ENCODE data around the gene CEACAM4.
"Not testable (repeated sequence)": the region's sequence is repeated elsewhere in the genome, so short reads cannot be mapped to it uniquely, and the experiment has no call there.

The CEACAM4 gene

GRCh38 chr19:41626877-41627276, at the start of gene CEACAM4:
Gene CEACAM4 (minus strand): TSS chr19:41627074. CDS start chr19:41626963, 111 bp downstream.
- no peak for DNase-seq (ENCODE audit: low read depth, low spot score)

- no peak for DNase-seq (ENCODE audit: low read depth, low spot score)
Observed at GRCh38 chr19:41671486-41671885, 44.6 kb upstream of the CEACAM4 start.

- DNase-seq (ENCODE audit: low read depth, low spot score) = no peak
Observed at GRCh38 chr19:41670755-41671154, 43.9 kb upstream of the CEACAM4 start.

- no peak for DNase-seq (ENCODE audit: low read depth, low spot score)
Observed at GRCh38 chr19:41668315-41668714, 41.4 kb upstream of the CEACAM4 start.

- DNase-seq (ENCODE audit: low read depth, low spot score) = no peak
Observed at GRCh38 chr19:41666075-41666474, 39.2 kb upstream of the CEACAM4 start.

- DNase-seq (ENCODE audit: low read depth, low spot score) = no peak
Observed at GRCh38 chr19:41657157-41657556, 30.3 kb upstream of the CEACAM4 start.

GRCh38 chr19:41656756-41657155, 29.9 kb upstream of the CEACAM4 start:
- DNase-seq (ENCODE audit: low read depth, low spot score) = not testable (repeated sequence)

- no peak for DNase-seq (ENCODE audit: low read depth, low spot score)
Observed at GRCh38 chr19:41652250-41652649, 25.4 kb upstream of the CEACAM4 start.

- DNase-seq (ENCODE audit: low read depth, low spot score) = no peak
Observed at GRCh38 chr19:41649827-41650226, 23.0 kb upstream of the CEACAM4 start.

- DNase-seq (ENCODE audit: low read depth, low spot score) = no peak
Observed at GRCh38 chr19:41646589-41647204, 19.8 kb upstream of the CEACAM4 start.

GRCh38 chr19:41641879-41642485, 15.1 kb upstream of the CEACAM4 start:
- DNase-seq (ENCODE audit: low read depth, low spot score) = no peak

- no peak for DNase-seq (ENCODE audit: low read depth, low spot score)
Observed at GRCh38 chr19:41638641-41639081, 11.8 kb upstream of the CEACAM4 start.

- no peak for DNase-seq (ENCODE audit: low read depth, low spot score)
Observed at GRCh38 chr19:41637484-41637883, 10.6 kb upstream of the CEACAM4 start.

- no peak for DNase-seq (ENCODE audit: low read depth, low spot score)
Observed at GRCh38 chr19:41627966-41628675, 1.2 kb upstream of the CEACAM4 start.

GRCh38 chr19:41626278-41626677, 596 bp downstream of the CEACAM4 start:
- DNase-seq (ENCODE audit: low read depth, low spot score) = no peak

GRCh38 chr19:41624937-41625336, 1.9 kb downstream of the CEACAM4 start:
- no peak for DNase-seq (ENCODE audit: low read depth, low spot score)

GRCh38 chr19:41624515-41624914, 2.4 kb downstream of the CEACAM4 start:
- DNase-seq (ENCODE audit: low read depth, low spot score) = no peak

GRCh38 chr19:41623360-41623759, 3.5 kb downstream of the CEACAM4 start:
- DNase-seq (ENCODE audit: low read depth, low spot score) = no peak

GRCh38 chr19:41621654-41622053, 5.2 kb downstream of the CEACAM4 start:
- no peak for DNase-seq (ENCODE audit: low read depth, low spot score)

- no peak for DNase-seq (ENCODE audit: low read depth, low spot score)
Observed at GRCh38 chr19:41621226-41621625, 5.6 kb downstream of the CEACAM4 start.

- DNase-seq (ENCODE audit: low read depth, low spot score) = no peak
Observed at GRCh38 chr19:41620171-41620570, 6.7 kb downstream of the CEACAM4 start.

- no peak for DNase-seq (ENCODE audit: low read depth, low spot score)
Observed at GRCh38 chr19:41619018-41619556, 7.8 kb downstream of the CEACAM4 start.

Measured in iPS DF 19.7 (cell line).